SH-SY5Y (cell line): ENCODE results near the gene GPD1L.

ENCODE experiments used
- GATA2 ChIP-seq: IDR thresholded peaks from 2 replicates; pipeline ENCODE4 v1.6.1; 2011; ENCODE audit warnings: mild to moderate bottlenecking, low read depth, low read length
- GATA3 ChIP-seq: IDR thresholded peaks from 2 replicates; pipeline ENCODE4 v1.6.1; 2011; ENCODE audit warnings: low read depth, mild to moderate bottlenecking, low read length, moderate library complexity

GRCh38 chr3:32155117-32155516, 48.7 kb downstream of the GPD1L start:
- TF ChIP-seq GATA3, result no peak
- no peak for TF ChIP-seq GATA2
